ENCODE results near the gene P2RY2.

P2RY2 gene

GRCh38 chr11:73174495-73174791 lies 43.6 kb upstream of the P2RY2 start:
- H3K4me3 ChIP-seq (replicated peaks; ENCODE audit: insufficient read depth, low read length), result no peak overlapping the region
- no peak for DNase-seq (ENCODE audit: low read depth in 1 of 2, low spot score in 1 of 2)
- no peaks in the 10 kb centered on the region for H3K27me3 ChIP-seq (ENCODE audit: insufficient read depth, poor library complexity, severe bottlenecking)
- no peak overlapping the region for H3K27ac ChIP-seq (replicated peaks)
- TF ChIP-seq SPI1 (IDR thresholded peaks at IDR 0.05; ENCODE audit: borderline replicate concordance, low read depth), result no peak
- no peak for TF ChIP-seq POLR2AphosphoS5 (IDR thresholded peaks at IDR 0.05; ENCODE audit: low read depth)
- TF ChIP-seq REST (IDR thresholded peaks at IDR 0.05; ENCODE audit: insufficient replicate concordance, low read depth), result no peak
- TF ChIP-seq GABPA (IDR thresholded peaks at IDR 0.05; ENCODE audit: low read depth), result no peak
- TF ChIP-seq CTCF (IDR thresholded peaks at IDR 0.05; ENCODE audit: insufficient read depth, low read length), result no peak

GRCh38 chr11:73175551-73176144 lies 42.4 kb upstream of the P2RY2 start:
- TF ChIP-seq SPI1 (IDR thresholded peaks at IDR 0.05; ENCODE audit: borderline replicate concordance, low read depth), result no peak
- TF ChIP-seq REST (IDR thresholded peaks at IDR 0.05; ENCODE audit: insufficient replicate concordance, low read depth), result peak; percentile 55
- H3K27me3 ChIP-seq (ENCODE audit: insufficient read depth, poor library complexity, severe bottlenecking), result no peaks in the 10 kb centered on the region
- no peak for DNase-seq (ENCODE audit: low read depth in 1 of 2, low spot score in 1 of 2)
- no peak overlapping the region for H3K4me3 ChIP-seq (replicated peaks; ENCODE audit: insufficient read depth, low read length)
- no peak overlapping the region for H3K27ac ChIP-seq (replicated peaks)

- H3K27me3 ChIP-seq (ENCODE audit: insufficient read depth, poor library complexity, severe bottlenecking), result no peaks in the 10 kb centered on the region
- DNase-seq (ENCODE audit: low read depth in 1 of 2, low spot score in 1 of 2), result no peak
- no peak for TF ChIP-seq CTCF (IDR thresholded peaks at IDR 0.05; ENCODE audit: insufficient read depth, low read length)
- no peak for TF ChIP-seq POLR2AphosphoS5 (IDR thresholded peaks at IDR 0.05; ENCODE audit: low read depth)
- TF ChIP-seq REST (IDR thresholded peaks at IDR 0.05; ENCODE audit: insufficient replicate concordance, low read depth), result no peak
- no peak for TF ChIP-seq SPI1 (IDR thresholded peaks at IDR 0.05; ENCODE audit: borderline replicate concordance, low read depth)
- no peak for TF ChIP-seq GABPA (IDR thresholded peaks at IDR 0.05; ENCODE audit: low read depth)
- H3K27ac ChIP-seq (replicated peaks), result no peak overlapping the region
- H3K4me3 ChIP-seq (replicated peaks; ENCODE audit: insufficient read depth, low read length), result no peak overlapping the region
Observed at GRCh38 chr11:73176145-73176873, 41.8 kb upstream of the P2RY2 start.
